GM18505 (cell line): ENCODE data around the gene IL1R2.

Experiments
- ATAC-seq: cut with Tn5 transposase; IDR thresholded peaks from one replicate; pipeline ENCODE4 v1.9.1; 2021; ENCODE audit not compliant: unreplicated experiment
- POLR2A ChIP-seq: IDR thresholded peaks from 4 replicates; pipeline ENCODE4 v1.6.1; 2011; ENCODE audit warnings: borderline replicate concordance; ENCODE audit not compliant: insufficient read depth, insufficient read length; ENCODE audit errors: extremely low read depth

IL1R2 gene

DNA sequence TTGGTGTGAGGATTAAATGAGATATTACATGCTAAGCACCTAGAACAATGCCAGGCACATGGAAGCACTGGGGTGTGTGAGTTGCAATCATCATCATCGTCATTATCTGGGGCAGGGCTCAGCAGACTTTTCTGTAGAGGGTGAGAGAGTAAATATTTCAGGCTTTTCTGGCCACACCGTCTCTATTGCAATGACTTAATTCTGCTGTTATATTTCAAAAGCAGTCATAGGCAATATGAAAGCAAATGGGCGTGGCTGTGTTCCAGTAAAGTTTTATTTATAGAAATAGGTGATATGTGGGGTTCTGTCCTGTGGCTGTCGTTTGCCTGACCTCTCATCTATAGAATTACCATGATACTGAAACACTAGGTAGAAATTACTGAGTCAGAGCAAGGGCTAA is 60.6 kb downstream of the IL1R2 start:
- no peak for TF ChIP-seq POLR2A

DNA sequence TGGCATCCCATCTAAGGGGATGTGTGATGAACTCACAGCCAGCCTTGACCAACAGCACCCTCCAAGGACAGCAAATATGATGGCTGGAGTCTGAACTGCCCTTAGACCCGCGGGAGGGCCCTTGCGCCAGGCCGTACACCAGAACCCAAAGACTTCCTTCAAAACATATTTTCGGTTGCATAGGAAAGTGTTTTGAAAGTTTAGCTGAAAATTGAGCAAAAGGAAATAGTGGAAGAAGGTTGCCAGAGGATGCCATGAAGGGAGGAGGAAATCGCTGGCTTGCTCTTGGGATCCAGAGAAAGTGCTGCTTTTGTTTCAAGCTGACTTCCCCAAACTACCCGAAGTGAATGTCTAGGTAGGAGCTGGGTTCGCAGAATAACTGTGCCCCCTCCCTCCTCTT is 61.3 kb downstream of the IL1R2 start:
- no peak for ATAC-seq
- no peak for TF ChIP-seq POLR2A

More for the DNA sequence above, 60.6 kb downstream of the IL1R2 start:
- ATAC-seq: no peak

DNA sequence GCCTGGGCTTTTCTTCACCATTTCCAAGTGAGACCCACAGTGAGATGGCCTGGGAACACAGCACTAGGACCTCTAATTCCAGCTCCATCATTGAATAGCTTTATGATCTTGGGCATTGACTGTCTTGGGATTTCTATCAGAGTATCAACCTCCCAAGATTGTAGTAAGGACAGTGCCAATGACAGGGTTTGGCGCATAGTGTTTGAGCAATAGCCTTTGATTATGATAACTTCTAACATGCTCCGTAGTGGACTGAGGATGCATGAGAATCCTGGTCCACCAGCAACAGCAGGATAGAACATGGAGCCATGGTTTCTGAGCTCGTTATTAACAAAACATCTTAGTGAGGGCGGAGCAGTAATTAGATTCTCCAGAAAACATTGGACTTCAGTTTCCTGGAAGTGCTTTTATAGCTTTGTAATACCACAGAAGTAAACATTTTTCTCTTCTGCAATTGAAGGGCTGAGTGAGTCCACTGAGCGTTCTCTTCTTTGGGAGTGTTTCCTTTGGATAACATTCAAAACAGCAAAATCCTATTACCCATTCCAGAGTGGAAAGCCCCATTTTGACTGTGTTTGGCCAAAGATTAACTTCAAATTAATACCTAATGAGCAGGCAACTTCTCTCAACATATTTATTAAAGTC is 63.7 kb downstream of the IL1R2 start:
- TF ChIP-seq POLR2A: no peak
- no peak for ATAC-seq

DNA sequence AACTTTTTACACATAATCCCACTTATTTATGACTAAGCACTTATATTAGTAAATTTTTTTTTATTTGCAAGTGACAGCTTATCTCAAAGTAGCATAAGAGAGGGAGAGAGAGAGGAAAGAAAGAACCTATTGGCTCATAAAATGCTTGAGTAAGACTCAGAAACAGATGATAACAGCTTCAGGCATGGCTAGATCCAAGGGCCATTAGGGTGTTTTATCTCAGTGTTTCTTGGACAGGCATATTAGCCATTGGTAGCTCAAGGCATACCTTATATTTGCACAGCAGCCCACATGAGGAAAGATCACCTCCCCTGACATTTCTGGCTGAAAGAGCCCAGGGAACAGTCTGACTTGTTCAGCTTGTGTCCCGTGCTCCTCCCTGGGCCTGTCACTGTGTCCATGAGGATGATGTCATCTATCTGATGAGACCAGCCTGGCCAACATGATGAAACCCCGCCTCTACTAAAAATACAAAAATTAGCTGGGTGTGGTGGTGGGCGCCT is 64.4 kb downstream of the IL1R2 start:
- ATAC-seq: no peak
- no peak for TF ChIP-seq POLR2A

DNA sequence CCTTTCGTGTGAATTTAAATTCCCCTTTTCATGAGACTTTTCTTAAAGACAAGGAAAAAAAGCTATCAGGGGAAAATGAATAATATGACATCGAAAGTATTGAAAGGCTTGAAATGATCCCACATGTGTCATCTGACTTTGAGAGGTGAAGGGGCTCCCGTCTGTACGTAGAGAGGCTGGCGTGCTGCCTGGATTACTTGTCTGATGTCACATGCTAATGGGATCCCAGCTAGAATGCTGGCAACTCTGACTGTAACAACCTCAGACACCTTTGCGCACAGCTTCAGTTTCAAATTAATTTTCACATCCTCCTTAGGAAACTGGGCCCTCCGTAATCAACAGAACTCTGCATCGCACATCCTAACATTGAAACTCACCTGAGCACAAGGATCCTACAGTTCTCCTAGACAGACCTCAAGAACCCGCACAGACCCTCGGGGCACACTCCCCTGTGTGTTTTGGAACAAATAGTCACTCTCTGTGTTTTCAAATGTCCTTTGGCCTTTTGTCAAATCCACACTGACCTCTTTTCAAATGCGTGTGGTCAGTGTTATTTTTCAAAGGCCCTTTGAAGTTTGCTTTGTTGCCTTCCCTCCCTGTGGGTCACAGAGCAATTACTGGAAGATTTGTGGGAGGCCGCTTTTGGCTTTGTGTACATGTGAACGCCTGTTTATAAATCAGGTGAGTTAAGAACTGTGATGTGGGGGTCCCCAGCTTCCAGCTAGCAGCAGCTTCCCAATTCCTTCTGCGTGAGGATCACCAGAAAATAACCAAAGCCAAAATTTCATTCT is 65.9 kb downstream of the IL1R2 start:
- no peak for TF ChIP-seq POLR2A
- no peak for ATAC-seq

DNA sequence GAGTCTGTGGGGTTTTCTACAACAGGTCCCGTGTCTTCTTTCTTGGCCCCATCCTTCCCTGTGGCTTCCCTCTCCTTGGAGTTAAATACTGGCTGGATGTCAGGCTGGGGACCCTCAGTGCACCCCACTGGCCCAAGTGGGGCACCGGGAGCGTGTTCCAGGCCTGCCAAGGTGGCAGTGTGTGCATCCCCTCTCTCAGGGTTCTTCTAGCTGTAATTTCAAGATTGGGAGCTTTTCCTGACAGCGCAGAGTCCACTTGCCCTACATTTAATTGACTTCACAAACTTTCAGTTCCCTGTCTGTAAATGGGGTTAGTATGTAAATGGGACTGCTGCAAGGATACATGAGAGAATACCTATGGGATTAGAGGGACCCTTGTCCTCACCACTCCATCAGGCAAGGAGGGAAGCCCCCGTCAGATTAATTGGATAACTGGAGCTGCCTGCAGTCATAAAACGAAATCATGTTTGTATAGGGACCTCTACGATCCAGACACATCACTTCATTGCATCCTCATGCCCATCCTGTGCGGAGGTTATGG is 66.6 kb downstream of the IL1R2 start:
- no peak for TF ChIP-seq POLR2A
- no peak for ATAC-seq

DNA sequence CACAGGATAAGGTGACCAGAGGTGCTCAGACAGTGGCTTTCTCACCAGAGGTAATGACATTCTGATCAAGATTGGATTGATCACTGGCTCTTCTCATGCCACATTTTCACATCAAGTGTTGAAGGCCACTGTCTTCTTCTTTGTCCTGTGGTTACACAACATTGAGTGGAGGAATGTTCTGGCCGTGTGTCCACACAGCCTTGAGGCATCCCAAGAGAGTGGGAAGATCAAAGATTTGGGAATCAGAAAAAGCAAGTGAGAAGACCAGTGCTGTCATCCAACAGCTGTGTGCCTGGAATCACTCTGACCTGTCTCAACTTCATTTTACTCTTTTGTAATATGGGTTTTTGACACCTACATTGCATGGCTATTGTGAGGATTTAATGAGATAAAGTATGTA is 67.4 kb downstream of the IL1R2 start:
- no peak for ATAC-seq
- TF ChIP-seq POLR2A: no peak

DNA sequence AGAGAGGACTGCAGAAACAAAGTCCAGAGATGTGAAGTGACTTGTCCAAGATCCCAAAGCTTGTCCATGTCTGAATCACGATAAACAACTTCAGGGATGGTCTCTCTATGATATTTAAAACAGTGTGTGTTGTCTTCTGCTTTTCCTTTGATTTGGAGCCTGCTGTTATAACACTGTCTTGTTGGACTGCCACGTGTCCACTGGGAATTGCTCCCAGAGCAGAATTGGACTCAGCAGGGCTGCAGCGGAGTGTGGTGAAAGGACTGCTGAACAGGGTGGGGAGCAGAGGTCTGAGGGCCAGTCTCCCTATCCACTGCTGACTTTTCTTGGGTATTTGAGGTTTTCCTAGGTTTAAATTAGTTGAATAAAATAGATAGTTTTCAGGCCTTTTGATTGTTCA is 68.3 kb downstream of the IL1R2 start:
- no peak for TF ChIP-seq POLR2A
- no peak for ATAC-seq

DNA sequence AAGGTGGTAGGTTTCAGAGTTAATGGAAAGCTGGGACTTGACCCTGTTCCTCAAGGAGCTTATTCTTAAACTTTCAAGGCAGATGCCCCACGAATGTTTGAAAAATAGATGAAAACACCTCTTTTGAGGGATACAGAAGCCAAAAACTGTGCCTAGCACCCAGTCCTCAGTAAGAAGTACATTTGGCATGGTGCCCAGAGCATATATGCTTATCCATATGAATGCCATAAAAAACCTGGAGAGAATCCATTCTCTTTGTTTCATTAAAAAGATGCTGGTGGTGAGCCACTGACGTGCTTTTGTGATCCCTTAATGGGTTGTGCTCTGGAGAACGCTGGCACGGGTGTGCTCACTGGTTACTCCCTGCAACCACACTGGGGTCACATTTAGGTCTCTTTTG is 69.0 kb downstream of the IL1R2 start:
- no peak for ATAC-seq
- no peak for TF ChIP-seq POLR2A

DNA sequence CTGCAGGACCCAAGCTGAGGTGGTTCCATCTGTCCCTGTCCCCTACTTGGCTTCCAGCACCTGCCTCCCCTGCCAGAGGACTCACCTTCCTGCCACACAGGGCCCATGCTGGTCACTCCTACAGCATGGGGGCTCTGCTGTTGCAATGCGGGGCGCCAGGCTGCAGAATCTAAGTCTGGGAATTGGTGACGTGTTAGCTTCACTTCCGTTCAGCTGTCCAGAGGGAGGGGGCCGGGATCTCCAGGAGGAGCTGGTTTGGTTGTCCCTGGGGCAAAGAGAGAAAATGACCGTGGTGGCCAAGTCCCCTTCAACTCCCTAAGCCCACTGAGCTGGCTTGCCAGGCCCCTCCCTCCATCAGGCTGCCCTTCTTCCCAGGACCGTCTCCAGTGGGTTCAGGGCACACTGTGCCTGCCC is 69.5 kb downstream of the IL1R2 start:
- ATAC-seq: no peak
- TF ChIP-seq POLR2A: no peak

DNA sequence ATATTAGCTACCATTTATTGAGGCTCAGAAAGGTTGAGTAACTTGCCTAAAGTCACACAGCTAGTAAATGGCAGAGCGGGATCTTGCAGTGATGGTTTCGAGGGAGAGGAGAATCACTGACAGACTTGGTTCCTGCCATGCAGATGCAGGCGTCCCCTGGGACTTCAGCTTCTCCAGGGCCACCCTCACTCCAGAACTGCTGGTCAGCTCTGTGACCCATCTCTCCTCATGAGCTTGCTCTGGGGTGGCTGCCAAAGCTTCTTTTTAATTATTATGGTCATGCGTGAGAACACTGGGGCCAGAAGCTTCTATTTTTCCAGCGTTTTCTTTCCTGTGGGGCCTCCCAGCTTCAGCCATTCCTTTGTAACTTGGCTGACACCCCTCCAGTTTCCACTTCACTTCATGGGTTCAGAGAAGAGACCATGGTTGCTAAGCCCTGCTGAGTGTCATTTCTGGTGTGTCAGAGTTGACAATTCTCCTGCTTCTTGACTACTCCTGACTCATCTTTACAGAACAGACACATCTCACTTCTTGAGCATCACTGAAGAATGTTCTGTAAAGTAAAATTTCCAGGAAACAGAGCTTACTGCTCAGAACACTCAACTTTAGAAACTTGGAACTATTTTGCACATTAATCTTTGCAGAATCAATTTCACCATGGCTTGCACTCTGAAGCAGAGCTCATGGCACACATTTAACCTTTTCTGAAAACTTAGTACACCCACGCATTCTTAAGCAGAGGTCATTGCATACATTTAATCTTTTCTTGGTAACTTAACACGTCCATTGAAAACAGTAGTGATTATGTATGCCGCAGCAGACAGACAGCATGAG is 70.4 kb downstream of the IL1R2 start:
- ATAC-seq: no peak
- no peak for TF ChIP-seq POLR2A

DNA sequence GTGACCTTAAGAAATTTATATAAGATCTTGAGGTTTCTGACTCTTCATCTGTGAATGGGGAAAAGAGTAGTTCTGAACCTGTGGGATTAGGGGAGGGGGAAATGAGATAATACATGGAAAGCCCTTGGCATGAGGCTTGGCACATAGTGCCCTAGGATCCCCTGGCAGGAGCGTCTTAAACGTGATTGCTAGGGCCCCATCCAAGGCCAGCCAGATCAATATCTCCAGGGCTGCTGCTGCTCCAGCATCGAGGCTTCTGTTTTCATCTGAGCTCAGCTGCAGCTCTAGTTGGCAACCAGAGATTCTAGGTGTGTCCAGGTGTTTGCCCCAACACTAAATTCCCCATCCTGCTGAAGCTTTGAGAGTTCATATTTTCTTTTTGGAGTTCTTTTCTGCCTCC is 71.0 kb downstream of the IL1R2 start:
- no peak for ATAC-seq

DNA sequence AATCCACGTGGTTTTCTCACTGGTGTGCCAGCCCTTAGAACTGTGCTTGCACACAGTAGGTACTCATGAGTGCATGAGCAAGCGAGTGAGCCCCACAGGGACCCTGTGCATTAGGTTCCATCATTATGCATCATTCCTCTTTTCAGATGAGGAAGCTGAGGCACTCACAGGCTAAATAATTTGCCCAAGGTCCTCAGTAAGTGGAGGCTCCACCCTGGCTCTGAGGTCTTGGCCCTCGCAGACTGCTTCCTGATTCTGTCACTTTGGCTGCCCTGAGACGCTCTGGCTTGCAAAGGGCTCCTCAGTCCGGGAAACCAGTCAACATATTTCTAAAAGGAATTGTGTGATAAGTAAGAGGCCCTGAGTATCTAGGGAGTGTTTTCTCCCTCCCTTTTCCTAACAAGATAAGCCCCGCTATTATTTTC is 71.7 kb downstream of the IL1R2 start:
- TF ChIP-seq POLR2A: no peak
- no peak for ATAC-seq

More for the DNA sequence above, 71.0 kb downstream of the IL1R2 start:
- no peak for TF ChIP-seq POLR2A

DNA sequence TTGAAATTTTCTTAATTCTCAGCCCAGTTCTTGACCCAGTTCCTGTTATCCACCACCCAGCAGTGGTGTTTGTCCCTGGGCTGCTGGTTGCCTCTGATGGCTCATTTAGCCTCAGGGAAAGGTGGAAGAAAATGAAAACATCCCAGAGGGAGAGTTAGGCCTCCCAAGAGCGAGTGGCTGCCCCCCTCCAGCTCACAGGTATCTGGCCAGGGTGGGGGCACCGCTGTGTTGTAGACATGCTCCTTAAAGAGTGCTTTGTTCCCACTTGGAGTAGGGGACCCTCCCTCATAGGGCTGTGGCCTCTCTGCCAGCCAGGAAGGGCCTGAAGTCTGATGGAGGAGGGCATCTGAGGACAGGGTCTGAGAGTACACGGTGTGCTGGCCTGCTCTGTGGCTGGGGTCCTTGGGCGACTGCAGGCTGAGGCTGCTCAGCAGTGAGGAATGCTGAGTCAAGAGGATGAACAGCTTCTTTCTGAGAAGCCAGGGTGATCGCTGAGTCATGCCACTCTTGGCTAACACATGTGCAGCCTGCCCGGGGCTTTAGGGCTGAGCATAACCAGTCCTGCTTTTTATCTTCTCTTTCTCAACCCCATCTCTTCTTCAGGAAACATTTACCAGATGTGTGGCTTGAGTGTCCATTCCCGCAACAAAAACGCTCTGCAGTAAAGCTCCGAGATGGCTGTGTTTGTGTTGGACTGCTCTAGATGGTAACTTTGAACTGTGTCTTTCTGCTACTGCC is 72.3 kb downstream of the IL1R2 start:
- ATAC-seq: no peak
- TF ChIP-seq POLR2A: no peak
